ENCODE data around the gene KIAA0930. TPM values are rescaled to one million over a fixed set of nuclear protein-coding genes. Genes with fewer than 3 reads are reported as not detected.
A peak's percentile ranks its signal among the peaks of the same experiment; 100 is the strongest.

KIAA0930 gene
- total RNA-seq, 1 experiment from 2014 or later, result 61.9 TPM

DNA sequence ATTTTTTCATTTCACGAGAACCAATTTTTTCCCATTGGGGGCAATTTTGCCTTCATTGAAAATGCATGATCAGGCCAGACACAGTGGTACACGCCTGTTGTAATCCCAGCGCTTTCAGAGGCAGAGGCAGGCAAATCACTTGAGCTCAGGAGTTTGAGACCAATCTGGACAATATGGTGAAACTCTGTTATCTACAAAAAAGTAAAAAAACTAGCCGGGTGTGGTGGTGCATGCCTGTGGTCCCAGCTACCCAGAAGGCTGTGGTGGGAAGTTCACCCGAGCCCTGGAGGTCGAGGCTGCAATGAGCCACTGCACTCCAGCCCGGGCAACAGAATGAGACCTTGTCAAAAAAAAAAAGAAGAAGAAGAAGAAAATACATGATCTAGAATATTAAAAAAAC is 24.8 kb upstream of the KIAA0930 start:
- H3K27ac Mint-ChIP-seq (ENCODE audit: low read depth, unreplicated experiment), result no peak overlapping the region

DNA sequence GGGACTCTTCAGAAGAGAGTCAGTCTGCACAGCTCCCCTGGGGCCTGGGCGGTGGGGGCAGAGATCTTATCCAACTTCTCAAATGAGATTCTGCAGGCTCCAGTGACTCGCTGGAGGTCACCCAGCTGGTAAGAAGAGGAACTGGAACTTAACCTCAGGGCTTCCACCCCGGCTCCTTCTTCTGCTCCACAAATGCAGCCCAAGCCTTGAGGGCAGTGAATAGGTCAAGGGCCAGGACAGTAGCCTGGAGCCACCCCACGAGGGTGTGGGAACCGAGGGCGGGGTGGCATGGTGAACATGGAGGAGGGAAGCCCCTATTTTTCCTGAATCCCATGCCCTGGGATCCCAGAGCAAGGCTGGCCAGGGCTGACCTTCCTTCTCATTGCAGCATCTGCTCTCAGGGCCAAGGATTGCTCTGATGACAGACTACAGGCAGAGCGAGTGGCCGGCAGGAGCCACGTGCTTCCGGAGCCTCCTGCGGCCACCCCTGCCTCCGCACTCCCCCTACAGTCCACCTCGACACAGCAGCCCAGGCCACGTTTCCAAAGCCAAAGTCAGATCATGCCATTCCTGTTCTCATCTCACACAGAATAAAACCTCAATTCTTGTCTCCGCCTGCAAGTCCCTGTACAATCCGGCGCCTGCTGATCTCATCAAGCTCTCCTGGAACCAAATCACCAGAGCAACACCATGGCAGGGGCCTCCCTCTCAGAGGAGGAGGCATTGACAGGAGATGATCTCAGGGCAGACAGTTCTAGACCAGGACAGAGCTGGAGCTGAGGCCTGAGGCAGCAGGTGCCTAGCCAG is 23.0 kb upstream of the KIAA0930 start:
- peak; percentile 75 for DNase-seq (ENCODE audit: unreplicated experiment)
- peaks cover 8% of the 10 kb centered on the region for H3K4me1 Mint-ChIP-seq (ENCODE audit: insufficient read depth, unreplicated experiment)
- CTCF ChIA-PET, result interaction anchor here (0.6 to 0.7 kb wide), 2 partner anchors 178 to 295 kb away, joined by 3 read pairs; no protein-coding TSS in a partner anchor
- POLR2A ChIA-PET, result no interaction called here
- no peaks in the 10 kb centered on the region for H3K36me3 Mint-ChIP-seq (ENCODE audit: insufficient read depth, unreplicated experiment)
- no peaks in the 10 kb centered on the region for H3K9me3 Mint-ChIP-seq (ENCODE audit: unreplicated experiment)
- H3K27me3 Mint-ChIP-seq (ENCODE audit: insufficient read depth, unreplicated experiment), result no peaks in the 10 kb centered on the region
- TF ChIP-seq, protein P1, sequence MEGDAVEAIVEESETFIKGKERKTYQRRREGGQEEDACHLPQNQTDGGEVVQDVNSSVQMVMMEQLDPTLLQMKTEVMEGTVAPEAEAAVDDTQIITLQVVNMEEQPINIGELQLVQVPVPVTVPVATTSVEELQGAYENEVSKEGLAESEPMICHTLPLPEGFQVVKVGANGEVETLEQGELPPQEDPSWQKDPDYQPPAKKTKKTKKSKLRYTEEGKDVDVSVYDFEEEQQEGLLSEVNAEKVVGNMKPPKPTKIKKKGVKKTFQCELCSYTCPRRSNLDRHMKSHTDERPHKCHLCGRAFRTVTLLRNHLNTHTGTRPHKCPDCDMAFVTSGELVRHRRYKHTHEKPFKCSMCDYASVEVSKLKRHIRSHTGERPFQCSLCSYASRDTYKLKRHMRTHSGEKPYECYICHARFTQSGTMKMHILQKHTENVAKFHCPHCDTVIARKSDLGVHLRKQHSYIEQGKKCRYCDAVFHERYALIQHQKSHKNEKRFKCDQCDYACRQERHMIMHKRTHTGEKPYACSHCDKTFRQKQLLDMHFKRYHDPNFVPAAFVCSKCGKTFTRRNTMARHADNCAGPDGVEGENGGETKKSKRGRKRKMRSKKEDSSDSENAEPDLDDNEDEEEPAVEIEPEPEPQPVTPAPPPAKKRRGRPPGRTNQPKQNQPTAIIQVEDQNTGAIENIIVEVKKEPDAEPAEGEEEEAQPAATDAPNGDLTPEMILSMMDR (IDR thresholded peaks at IDR 0.05; ENCODE audit: unreplicated experiment), result peak; percentile 63
- BruUV-seq (replicated peaks), result no TSS peak
- H3K4me3 Mint-ChIP-seq (ENCODE audit: unreplicated experiment), result no peak overlapping the region
- intact Hi-C loops (cut with micrococcal nuclease), result loop anchor here (2.0 to 10.0 kb wide), 5 partner anchors 51 to 441 kb away; partner anchors contain the start of gene NUP50
- H3K27ac Mint-ChIP-seq (ENCODE audit: low read depth, unreplicated experiment), result no peak overlapping the region

More for the DNA sequence above, 24.8 kb upstream of the KIAA0930 start:
- Mint-ChIP-seq H3K27me3 (ENCODE audit: insufficient read depth, unreplicated experiment) (no peaks in the 10 kb centered on the region), H3K9me3 (ENCODE audit: unreplicated experiment) (no peaks in the 10 kb centered on the region), H3K4me3 (ENCODE audit: unreplicated experiment) (no peak overlapping the region), H3K4me1 (ENCODE audit: insufficient read depth, unreplicated experiment) (peaks cover 8% of the 10 kb centered on the region), H3K36me3 (ENCODE audit: insufficient read depth, unreplicated experiment) (no peaks in the 10 kb centered on the region)
- TF ChIP-seq, protein P1 (IDR thresholded peaks at IDR 0.05; ENCODE audit: unreplicated experiment), result no peak
- POLR2A ChIA-PET, result interaction anchor here (0.6 kb wide), 1 partner anchor 18 kb away, joined by 4 read pairs; no protein-coding TSS in a partner anchor
- intact Hi-C loops (cut with micrococcal nuclease), result loop anchor here (10.0 kb wide), 1 partner anchor 291 kb away; no protein-coding TSS in a partner anchor
- CTCF ChIA-PET, result no interaction called here
- no peak for DNase-seq (ENCODE audit: unreplicated experiment)
- BruUV-seq (replicated peaks), result no TSS peak

DNA sequence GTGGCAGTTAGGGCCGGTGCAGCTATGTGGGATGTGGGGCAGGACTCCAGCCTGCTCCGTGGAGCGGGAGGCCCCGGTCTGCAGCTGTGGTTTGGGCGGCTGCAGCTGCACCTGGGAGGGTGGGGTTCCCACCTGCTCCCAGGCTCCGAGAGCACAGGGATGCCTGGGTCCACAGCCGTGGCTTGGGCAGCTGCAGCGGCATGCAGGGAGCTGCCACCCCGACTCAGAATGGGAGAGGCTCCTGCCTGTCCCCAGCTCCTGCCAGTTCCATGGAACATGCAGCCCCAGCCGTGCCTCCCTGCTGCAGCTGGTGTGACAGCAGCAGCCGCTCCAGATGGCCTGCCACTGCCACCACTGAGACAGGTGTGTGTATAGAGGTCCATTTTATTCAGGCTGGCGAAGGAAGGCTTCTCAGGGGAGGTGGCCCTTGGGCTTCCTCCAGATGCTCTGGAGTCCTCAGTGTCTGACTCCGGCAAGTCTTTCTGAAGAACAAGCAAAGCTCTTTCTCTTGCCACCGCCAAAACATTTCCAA is 22.3 kb upstream of the KIAA0930 start:
- no peak overlapping the region for H3K27ac Mint-ChIP-seq (ENCODE audit: low read depth, unreplicated experiment)
- peaks cover 8% of the 10 kb centered on the region for H3K4me1 Mint-ChIP-seq (ENCODE audit: insufficient read depth, unreplicated experiment)
- no TSS peak for BruUV-seq (replicated peaks)
- no peak overlapping the region for H3K4me3 Mint-ChIP-seq (ENCODE audit: unreplicated experiment)
- POLR2A ChIA-PET, result no interaction called here
- H3K36me3 Mint-ChIP-seq (ENCODE audit: insufficient read depth, unreplicated experiment), result no peaks in the 10 kb centered on the region
- CTCF ChIA-PET, result interaction anchor here (0.7 to 1.1 kb wide), 2 partner anchors 117 to 179 kb away, joined by 3 read pairs; no protein-coding TSS in a partner anchor
- no peaks in the 10 kb centered on the region for H3K9me3 Mint-ChIP-seq (ENCODE audit: unreplicated experiment)
- DNase-seq (ENCODE audit: unreplicated experiment), result no peak
- intact Hi-C loops (cut with micrococcal nuclease), result loop anchor here (2.0 to 10.0 kb wide), 5 partner anchors 50 to 441 kb away; partner anchors contain the start of gene NUP50
- TF ChIP-seq, protein P1 (IDR thresholded peaks at IDR 0.05; ENCODE audit: unreplicated experiment), result no peak
- no peaks in the 10 kb centered on the region for H3K27me3 Mint-ChIP-seq (ENCODE audit: insufficient read depth, unreplicated experiment)

DNA sequence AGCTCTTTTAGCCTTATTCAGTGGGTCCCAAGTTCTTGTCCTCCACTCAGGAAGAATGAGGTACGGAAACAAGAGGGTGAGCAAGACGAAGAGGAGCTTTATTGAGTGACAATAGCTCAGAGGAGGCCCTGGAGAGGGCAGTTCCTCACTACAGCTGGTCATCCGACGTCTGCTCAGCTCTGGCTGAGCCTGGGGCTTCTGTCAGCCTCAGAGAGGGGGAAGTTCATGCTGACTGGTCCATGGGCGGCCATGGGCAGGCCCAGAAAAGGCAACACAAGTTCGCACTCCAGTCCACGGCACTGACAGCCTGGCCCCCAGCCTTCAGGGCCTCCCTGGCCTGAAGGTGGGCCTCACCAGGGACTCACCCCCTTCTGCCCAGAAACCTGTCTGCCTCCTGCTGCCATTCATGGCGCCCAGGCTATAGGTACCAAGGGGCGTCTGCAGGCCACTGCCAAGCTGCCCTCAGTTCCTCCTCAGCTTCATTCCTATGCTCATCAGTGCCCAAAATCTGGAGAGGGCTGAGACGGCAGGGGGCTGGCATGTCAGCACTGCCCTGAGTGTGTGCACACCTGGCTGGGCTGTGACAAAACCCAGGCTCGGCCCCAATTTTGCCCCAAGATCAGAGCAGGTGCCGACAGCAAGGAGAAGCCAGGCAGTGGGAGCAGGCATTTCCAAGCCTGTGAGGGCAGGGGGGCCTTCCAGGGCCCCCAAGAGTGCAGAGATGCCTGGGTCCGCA is 21.7 kb upstream of the KIAA0930 start:
- no TSS peak for BruUV-seq (replicated peaks)
- Mint-ChIP-seq H3K27me3 (ENCODE audit: insufficient read depth, unreplicated experiment) (no peaks in the 10 kb centered on the region), H3K9me3 (ENCODE audit: unreplicated experiment) (no peaks in the 10 kb centered on the region), H3K4me1 (ENCODE audit: insufficient read depth, unreplicated experiment) (peaks cover 8% of the 10 kb centered on the region), H3K27ac (ENCODE audit: low read depth, unreplicated experiment) (no peak overlapping the region), H3K36me3 (ENCODE audit: insufficient read depth, unreplicated experiment) (no peaks in the 10 kb centered on the region), H3K4me3 (ENCODE audit: unreplicated experiment) (no peak overlapping the region)
- ChIA-PET CTCF (interaction anchor here (0.6 to 1.1 kb wide), 2 partner anchors 117 to 362 kb away, joined by 3 read pairs; no protein-coding TSS in a partner anchor), POLR2A (no interaction called here)
- no peak for DNase-seq (ENCODE audit: unreplicated experiment)
- intact Hi-C loops (cut with micrococcal nuclease), result loop anchor here (2.0 to 10.0 kb wide), 5 partner anchors 50 to 440 kb away; partner anchors contain the start of gene NUP50
- TF ChIP-seq, protein P1 (IDR thresholded peaks at IDR 0.05; ENCODE audit: unreplicated experiment), result no peak
